ENCODE results near the gene LRRC56. TPM values are rescaled to one million over a fixed set of nuclear protein-coding genes. Genes with fewer than 3 reads are reported as not detected.

The LRRC56 gene
- total and polyA plus RNA-seq, 9 of the 15 experiments (the other 6 are each of a cell fraction or from before 2014, with no cell fraction given) = 0.03 to 4.5 (median 1.0) TPM; not detected in 1

DNA sequence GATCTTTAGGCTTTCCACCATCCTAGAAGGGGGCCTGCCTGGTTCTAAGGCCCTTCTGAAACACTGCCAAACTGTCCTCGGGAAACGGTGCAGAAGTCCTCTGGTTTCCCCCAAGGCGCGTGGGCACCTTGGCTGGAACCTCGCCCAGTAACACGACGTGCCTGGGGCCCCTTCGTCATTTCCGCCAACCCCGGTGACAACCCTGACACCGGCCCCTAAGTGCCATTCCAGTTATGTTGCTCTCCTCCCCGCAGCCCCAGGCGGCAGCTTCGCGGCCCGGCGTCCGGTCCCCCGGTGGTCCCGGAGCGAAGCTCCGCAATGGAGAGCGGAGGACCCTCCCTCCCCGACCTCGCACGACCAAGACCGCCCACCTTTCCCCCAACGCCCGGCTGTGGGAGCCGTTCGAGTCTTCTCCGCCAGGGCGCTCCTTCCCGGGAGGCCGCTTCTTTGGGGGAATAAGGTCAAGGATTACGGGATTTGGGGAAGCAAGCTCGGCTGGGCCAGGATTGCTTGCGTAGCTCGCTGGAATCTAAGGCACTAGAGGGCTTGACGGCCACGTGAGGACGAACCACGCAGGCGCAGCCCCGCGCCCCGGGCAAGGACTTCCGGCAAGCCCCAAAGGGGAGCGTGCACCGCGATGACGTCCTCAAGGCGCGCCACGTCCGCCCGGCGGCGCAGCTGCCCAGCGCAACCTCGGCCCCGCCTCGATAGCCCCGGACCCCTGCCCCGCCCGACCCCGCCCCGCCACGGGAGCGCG is 30.9 kb upstream of the LRRC56 start (continued):
- no peak for TF ChIP-seq HNRNPK (IDR thresholded peaks at IDR 0.05; ENCODE audit: low read depth, low read length, poor library complexity, severe bottlenecking)
- peak; percentile 68; the same call in 1 of the 2 replicates for TF ChIP-seq NR2C2 (CRISPR knock-in tag; IDR thresholded peaks at IDR 0.05)
- TF ChIP-seq NR2C2 (tag; IDR thresholded peaks at IDR 0.05) = peak; percentile 89
- 0 out of 2 replicates have a peak, but pooled peaks have one; percentile 40 for TF ChIP-seq SMARCA4 (IDR thresholded peaks at IDR 0.05)
- no peak; the same call in none of the 2 replicates for TF ChIP-seq SRSF3 (IDR thresholded peaks at IDR 0.05; ENCODE audit: insufficient read depth, low read length)
- TF ChIP-seq MEF2A (IDR thresholded peaks at IDR 0.05; ENCODE audit: control insufficient read depth, low read depth, low read length) = no peak
- no peak for TF ChIP-seq ZNF695 (CRISPR knock-in tag; IDR thresholded peaks at IDR 0.05)
- TF ChIP-seq POLR2G (IDR thresholded peaks at IDR 0.05; ENCODE audit: low read depth, low read length) = peak; percentile 88
- no peak for TF ChIP-seq E4F1 (CRISPR knock-in tag; IDR thresholded peaks at IDR 0.05; ENCODE audit: borderline replicate concordance)
- no peak for TF ChIP-seq SP2 (IDR thresholded peaks at IDR 0.05; ENCODE audit: extremely low read depth, low read depth, low read length, poor library complexity, severe bottlenecking)
- no peak for TF ChIP-seq ZNF717 (CRISPR knock-in tag; IDR thresholded peaks at IDR 0.05)
- TF ChIP-seq ZNF589 (CRISPR knock-in tag; IDR thresholded peaks at IDR 0.05; ENCODE audit: low read depth) = no peak
- peak; percentile 96 for TF ChIP-seq SAP30 (IDR thresholded peaks at IDR 0.05; ENCODE audit: borderline replicate concordance, insufficient read depth, low read depth, low read length, poor library complexity, severe bottlenecking)
- no peak; the same call in 1 of the 2 replicates for TF ChIP-seq SMAD3 (CRISPR knock-in tag; conservative IDR thresholded peaks at IDR 0.05)
- TF ChIP-seq, protein P1, sequence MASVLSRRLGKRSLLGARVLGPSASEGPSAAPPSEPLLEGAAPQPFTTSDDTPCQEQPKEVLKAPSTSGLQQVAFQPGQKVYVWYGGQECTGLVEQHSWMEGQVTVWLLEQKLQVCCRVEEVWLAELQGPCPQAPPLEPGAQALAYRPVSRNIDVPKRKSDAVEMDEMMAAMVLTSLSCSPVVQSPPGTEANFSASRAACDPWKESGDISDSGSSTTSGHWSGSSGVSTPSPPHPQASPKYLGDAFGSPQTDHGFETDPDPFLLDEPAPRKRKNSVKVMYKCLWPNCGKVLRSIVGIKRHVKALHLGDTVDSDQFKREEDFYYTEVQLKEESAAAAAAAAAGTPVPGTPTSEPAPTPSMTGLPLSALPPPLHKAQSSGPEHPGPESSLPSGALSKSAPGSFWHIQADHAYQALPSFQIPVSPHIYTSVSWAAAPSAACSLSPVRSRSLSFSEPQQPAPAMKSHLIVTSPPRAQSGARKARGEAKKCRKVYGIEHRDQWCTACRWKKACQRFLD (CRISPR knock-in tag; IDR thresholded peaks at IDR 0.05) = peak; percentile 31; the same call in 1 of the 2 replicates
- no peak; the same call in 1 of the 2 replicates for TF ChIP-seq FOXJ2 (tag; IDR thresholded peaks at IDR 0.05)
- TF ChIP-seq GMEB1 (CRISPR knock-in tag; IDR thresholded peaks at IDR 0.05) = peak; percentile 94
- TF ChIP-seq, protein P2, sequence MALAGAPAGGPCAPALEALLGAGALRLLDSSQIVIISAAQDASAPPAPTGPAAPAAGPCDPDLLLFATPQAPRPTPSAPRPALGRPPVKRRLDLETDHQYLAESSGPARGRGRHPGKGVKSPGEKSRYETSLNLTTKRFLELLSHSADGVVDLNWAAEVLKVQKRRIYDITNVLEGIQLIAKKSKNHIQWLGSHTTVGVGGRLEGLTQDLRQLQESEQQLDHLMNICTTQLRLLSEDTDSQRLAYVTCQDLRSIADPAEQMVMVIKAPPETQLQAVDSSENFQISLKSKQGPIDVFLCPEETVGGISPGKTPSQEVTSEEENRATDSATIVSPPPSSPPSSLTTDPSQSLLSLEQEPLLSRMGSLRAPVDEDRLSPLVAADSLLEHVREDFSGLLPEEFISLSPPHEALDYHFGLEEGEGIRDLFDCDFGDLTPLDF (CRISPR knock-in tag; IDR thresholded peaks at IDR 0.05) = 0 out of 2 replicates have a peak, but pooled peaks have one; percentile 45
- TF ChIP-seq FOXK1 (CRISPR knock-in tag; IDR thresholded peaks at IDR 0.05; ENCODE audit: borderline replicate concordance) = no peak
